HepG2 (cell line): ENCODE data around the gene CNDP1. TPM values are rescaled to one million over a fixed set of nuclear protein-coding genes. Genes with fewer than 3 reads are reported as not detected.

ENCODE experiments used
- CENPX ChIP-seq: sonication (generic); formaldehyde crosslinking; IDR thresholded peaks from 2 replicates; pipeline ENCODE4 v1.9.0; 2021; ENCODE audit warnings: mild to moderate bottlenecking, missing genetic modification reagents, moderate library complexity
- FOXA1 ChIP-seq, 2 experiments: fragments of 450-650 bp in 1 of 2; sonication (generic) in 1 of 2; formaldehyde crosslinking in 1 of 2; IDR thresholded peaks; 2 replicates each; pipeline versions ENCODE4 v1.4.0 to v1.6.1; 2016 to 2020; ENCODE audit warnings: missing genetic modification reagents in 1 of 2
- GATAD1 ChIP-seq: IDR thresholded peaks from 2 replicates; pipeline ENCODE4 v1.6.1; 2016; ENCODE audit warnings: missing genetic modification reagents, missing compliant biosample characterization
- ISX ChIP-seq: sonication (generic); formaldehyde crosslinking; conservative IDR thresholded peaks from 2 replicates; pipeline ENCODE4 v1.5.0; 2020; ENCODE audit warnings: missing genetic modification reagents
- KDM5B ChIP-seq: sonication (generic); formaldehyde crosslinking; IDR thresholded peaks from 2 replicates; pipeline ENCODE4 v1.4.0; 2020; ENCODE audit warnings: missing genetic modification reagents, mild to moderate bottlenecking, borderline replicate concordance
- NR2F1 ChIP-seq, 2 experiments: fragments of 450-650 bp in 1 of 2; formaldehyde crosslinking in 1 of 2; IDR thresholded peaks; 2 replicates each; pipeline versions ENCODE4 v1.5.0 to v1.6.1; 2016 to 2020; ENCODE audit warnings: mild to moderate bottlenecking in 1 of 2, missing compliant biosample characterization in 1 of 2, missing genetic modification reagents in 1 of 2, moderate library complexity in 1 of 2
- POLR2AphosphoS2 ChIP-seq: IDR thresholded peaks from 2 replicates; pipeline ENCODE4 v1.6.1; 2011; ENCODE audit warnings: low read depth, low read length, improper control_type of control experiment
- TOPORS ChIP-seq: sonication (generic); formaldehyde crosslinking; IDR thresholded peaks from 2 replicates; pipeline ENCODE4 v1.8.0; 2023; ENCODE audit warnings: mild to moderate bottlenecking, missing genetic modification reagents
- YY1 ChIP-seq: IDR thresholded peaks from 2 replicates; pipeline ENCODE4 v1.6.1; 2011; ENCODE audit warnings: low read length, low read depth, moderate library complexity, mild to moderate bottlenecking; ENCODE audit not compliant: insufficient read depth, insufficient replicate concordance
- ZNF234 ChIP-seq: sonication (generic); formaldehyde crosslinking; conservative IDR thresholded peaks from 2 replicates; pipeline ENCODE4 v1.5.1; 2020; ENCODE audit warnings: mild to moderate bottlenecking, missing genetic modification reagents
- ZNF556 ChIP-seq: sonication (generic); formaldehyde crosslinking; IDR thresholded peaks from 2 replicates; pipeline ENCODE4 v1.4.0; 2020; ENCODE audit warnings: mild to moderate bottlenecking, missing genetic modification reagents, borderline replicate concordance
- ZNF570 ChIP-seq: sonication (generic); formaldehyde crosslinking; IDR thresholded peaks from 2 replicates; pipeline ENCODE4 v1.4.0; 2020; ENCODE audit warnings: mild to moderate bottlenecking, missing genetic modification reagents, borderline replicate concordance
- ZNF720 ChIP-seq: sonication (generic); formaldehyde crosslinking; IDR thresholded peaks from 2 replicates; pipeline ENCODE4 v1.4.0; 2020; ENCODE audit warnings: missing genetic modification reagents
- ZNF841 ChIP-seq: sonication (generic); formaldehyde crosslinking; IDR thresholded peaks from 2 replicates; pipeline ENCODE4 v1.8.1; 2023; ENCODE audit warnings: missing genetic modification reagents, borderline replicate concordance
- ZNF878 ChIP-seq: sonication (generic); formaldehyde crosslinking; IDR thresholded peaks from 2 replicates; pipeline ENCODE4 v1.8.1; 2023; ENCODE audit warnings: mild to moderate bottlenecking, missing genetic modification reagents, moderate library complexity
- ZSCAN12 ChIP-seq: sonication (generic); formaldehyde crosslinking; IDR thresholded peaks from 2 replicates; pipeline ENCODE4 v1.9.0; 2021; ENCODE audit warnings: mild to moderate bottlenecking, missing genetic modification reagents
- polyA plus RNA-seq, 8 experiments: library from polyadenylated mRNA; depleted of rRNA in 3 of 8; stranded (reverse) in 7 of 8; unstranded in 1 of 8; fragments of >200 nt; fragmentation: Illumina TruSeq in 4 of 8; extraction: Trizol in 4 of 8; gene quantifications; 2 replicates each; pipeline versions ENCODE4 v1.2.1 to v1.2.3, GENCODE V29; 2011 to 2016; ENCODE audit warnings: low read depth in 4 of 8, missing spikeins in 1 of 8, mixed read lengths in 1 of 8; ENCODE audit not compliant: insufficient read depth in 1 of 8
- total RNA-seq, 5 experiments: library from RNA; depleted of rRNA; stranded (reverse); fragments of >200 nt; fragmentation: Illumina TruSeq; extraction: Trizol; gene quantifications; 2 replicates each; pipeline ENCODE4 v1.2.3, GENCODE V29; 2016; ENCODE audit warnings: low read depth in 1 of 5
- TF ChIP-seq, protein P1 (sequence below): sonication (generic); formaldehyde crosslinking; IDR thresholded peaks from 2 replicates; pipeline ENCODE4 v1.8.0; 2023; ENCODE audit warnings: mild to moderate bottlenecking, missing genetic modification reagents
- TF ChIP-seq, protein P2 (sequence below): sonication (generic); formaldehyde crosslinking; IDR thresholded peaks from 2 replicates; pipeline ENCODE4 v1.5.0; 2020; ENCODE audit warnings: mild to moderate bottlenecking, missing genetic modification reagents
- TF ChIP-seq, protein P3 (sequence below): sonication (generic); formaldehyde crosslinking; IDR thresholded peaks from 2 replicates; pipeline ENCODE4 v1.8.0; 2022; ENCODE audit warnings: mild to moderate bottlenecking, missing genetic modification reagents; ENCODE audit not compliant: insufficient replicate concordance
- TF ChIP-seq, protein P4 (sequence below): IDR thresholded peaks from 2 replicates; pipeline ENCODE4 v1.6.1; 2016; ENCODE audit warnings: missing compliant biosample characterization, missing genetic modification reagents, borderline replicate concordance
- TF ChIP-seq, protein P5 (sequence below): sonication (generic); formaldehyde crosslinking; IDR thresholded peaks from 2 replicates; pipeline ENCODE4 v1.5.0; 2020; ENCODE audit warnings: missing genetic modification reagents

Gene CNDP1
- total and polyA plus RNA-seq, 2 of the 13 experiments (the other 11 are each of a cell fraction or from before 2014, with no cell fraction given), result 0.01 TPM; not detected in 1

DNA sequence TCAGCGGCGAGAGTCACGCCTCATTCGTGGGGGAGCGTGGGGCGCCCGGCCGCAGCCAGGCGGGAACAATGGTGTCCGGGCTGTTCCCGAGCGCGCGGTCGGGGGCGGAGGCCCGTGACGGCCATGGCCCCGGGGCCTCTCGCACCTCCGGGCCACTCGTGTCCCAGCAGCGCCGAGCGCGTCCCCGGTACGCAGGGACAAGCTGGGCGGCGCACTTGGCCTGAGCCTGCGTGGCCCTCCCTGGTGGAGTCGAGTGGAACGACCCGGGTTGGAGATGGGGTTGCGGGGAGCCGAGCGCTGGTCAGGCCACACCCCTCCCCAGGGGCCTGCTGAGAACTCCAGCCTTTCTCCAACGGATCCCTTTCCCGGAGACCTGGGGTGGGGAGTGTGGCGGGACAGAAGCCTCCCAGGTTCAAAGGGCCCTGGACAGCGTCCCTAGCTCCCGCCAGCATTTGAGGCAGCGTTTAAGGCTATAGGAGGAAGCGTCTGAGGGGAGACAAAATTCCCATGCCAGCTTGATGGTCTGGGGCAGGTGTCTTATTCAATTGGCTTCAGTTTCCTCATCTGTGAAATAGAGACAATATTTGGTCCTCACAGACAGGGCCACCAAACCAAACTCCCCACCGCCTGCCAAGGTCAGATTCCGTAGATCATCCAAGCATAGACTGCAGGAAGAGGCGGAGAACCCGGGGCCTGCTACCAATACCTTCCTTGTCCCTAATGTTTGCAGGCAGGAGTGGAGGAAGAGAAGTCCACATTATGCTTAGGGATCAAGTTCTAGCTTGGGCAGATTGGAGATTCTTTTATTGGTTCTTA is 37.6 kb upstream of the CNDP1 start (continued):
- TF ChIP-seq, protein P1, sequence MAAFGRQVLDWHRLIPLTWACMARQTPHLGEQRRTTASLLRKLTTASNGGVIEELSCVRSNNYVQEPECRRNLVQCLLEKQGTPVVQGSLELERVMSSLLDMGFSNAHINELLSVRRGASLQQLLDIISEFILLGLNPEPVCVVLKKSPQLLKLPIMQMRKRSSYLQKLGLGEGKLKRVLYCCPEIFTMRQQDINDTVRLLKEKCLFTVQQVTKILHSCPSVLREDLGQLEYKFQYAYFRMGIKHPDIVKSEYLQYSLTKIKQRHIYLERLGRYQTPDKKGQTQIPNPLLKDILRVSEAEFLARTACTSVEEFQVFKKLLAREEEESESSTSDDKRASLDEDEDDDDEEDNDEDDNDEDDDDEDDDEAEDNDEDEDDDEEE (CRISPR knock-in tag), result peak; percentile 34; the same call in 1 of the 2 replicates
- TF ChIP-seq, protein P2, sequence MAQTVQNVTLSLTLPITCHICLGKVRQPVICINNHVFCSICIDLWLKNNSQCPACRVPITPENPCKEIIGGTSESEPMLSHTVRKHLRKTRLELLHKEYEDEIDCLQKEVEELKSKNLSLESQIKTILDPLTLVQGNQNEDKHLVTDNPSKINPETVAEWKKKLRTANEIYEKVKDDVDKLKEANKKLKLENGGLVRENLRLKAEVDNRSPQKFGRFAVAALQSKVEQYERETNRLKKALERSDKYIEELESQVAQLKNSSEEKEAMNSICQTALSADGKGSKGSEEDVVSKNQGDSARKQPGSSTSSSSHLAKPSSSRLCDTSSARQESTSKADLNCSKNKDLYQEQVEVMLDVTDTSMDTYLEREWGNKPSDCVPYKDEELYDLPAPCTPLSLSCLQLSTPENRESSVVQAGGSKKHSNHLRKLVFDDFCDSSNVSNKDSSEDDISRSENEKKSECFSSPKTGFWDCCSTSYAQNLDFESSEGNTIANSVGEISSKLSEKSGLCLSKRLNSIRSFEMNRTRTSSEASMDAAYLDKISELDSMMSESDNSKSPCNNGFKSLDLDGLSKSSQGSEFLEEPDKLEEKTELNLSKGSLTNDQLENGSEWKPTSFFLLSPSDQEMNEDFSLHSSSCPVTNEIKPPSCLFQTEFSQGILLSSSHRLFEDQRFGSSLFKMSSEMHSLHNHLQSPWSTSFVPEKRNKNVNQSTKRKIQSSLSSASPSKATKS (CRISPR knock-in tag), result no peak
- TF ChIP-seq ISX, result no peak
- TF ChIP-seq, protein P3, sequence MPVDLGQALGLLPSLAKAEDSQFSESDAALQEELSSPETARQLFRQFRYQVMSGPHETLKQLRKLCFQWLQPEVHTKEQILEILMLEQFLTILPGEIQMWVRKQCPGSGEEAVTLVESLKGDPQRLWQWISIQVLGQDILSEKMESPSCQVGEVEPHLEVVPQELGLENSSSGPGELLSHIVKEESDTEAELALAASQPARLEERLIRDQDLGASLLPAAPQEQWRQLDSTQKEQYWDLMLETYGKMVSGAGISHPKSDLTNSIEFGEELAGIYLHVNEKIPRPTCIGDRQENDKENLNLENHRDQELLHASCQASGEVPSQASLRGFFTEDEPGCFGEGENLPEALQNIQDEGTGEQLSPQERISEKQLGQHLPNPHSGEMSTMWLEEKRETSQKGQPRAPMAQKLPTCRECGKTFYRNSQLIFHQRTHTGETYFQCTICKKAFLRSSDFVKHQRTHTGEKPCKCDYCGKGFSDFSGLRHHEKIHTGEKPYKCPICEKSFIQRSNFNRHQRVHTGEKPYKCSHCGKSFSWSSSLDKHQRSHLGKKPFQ (CRISPR knock-in tag), result no peak
- no peak for TF ChIP-seq ZNF570 (CRISPR knock-in tag)
- no peak for TF ChIP-seq FOXA1 (IDR thresholded peaks at IDR 0.05)
- TF ChIP-seq FOXA1 (CRISPR knock-in tag; IDR thresholded peaks at IDR 0.05), result no peak
- TF ChIP-seq, protein P4, sequence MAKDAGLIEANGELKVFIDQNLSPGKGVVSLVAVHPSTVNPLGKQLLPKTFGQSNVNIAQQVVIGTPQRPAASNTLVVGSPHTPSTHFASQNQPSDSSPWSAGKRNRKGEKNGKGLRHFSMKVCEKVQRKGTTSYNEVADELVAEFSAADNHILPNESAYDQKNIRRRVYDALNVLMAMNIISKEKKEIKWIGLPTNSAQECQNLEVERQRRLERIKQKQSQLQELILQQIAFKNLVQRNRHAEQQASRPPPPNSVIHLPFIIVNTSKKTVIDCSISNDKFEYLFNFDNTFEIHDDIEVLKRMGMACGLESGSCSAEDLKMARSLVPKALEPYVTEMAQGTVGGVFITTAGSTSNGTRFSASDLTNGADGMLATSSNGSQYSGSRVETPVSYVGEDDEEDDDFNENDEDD (CRISPR knock-in tag), result no peak; the same call in 1 of the 2 replicates
- TF ChIP-seq YY1, result peak; percentile 54
- no peak for TF ChIP-seq NR2F1 (CRISPR knock-in tag; IDR thresholded peaks at IDR 0.05)
- TF ChIP-seq TOPORS (CRISPR knock-in tag), result no peak
- TF ChIP-seq, protein P5, sequence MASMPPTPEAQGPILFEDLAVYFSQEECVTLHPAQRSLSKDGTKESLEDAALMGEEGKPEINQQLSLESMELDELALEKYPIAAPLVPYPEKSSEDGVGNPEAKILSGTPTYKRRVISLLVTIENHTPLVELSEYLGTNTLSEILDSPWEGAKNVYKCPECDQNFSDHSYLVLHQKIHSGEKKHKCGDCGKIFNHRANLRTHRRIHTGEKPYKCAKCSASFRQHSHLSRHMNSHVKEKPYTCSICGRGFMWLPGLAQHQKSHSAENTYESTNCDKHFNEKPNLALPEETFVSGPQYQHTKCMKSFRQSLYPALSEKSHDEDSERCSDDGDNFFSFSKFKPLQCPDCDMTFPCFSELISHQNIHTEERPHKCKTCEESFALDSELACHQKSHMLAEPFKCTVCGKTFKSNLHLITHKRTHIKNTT (CRISPR knock-in tag), result no peak
- no peak for TF ChIP-seq ZNF234 (CRISPR knock-in tag)
- TF ChIP-seq CENPX (CRISPR knock-in tag), result no peak
- no peak for TF ChIP-seq GATAD1
- TF ChIP-seq POLR2AphosphoS2, result no peak
- TF ChIP-seq ZNF878, result no peak
- TF ChIP-seq ZNF556, result peak; percentile 68
- TF ChIP-seq ZNF720 (CRISPR knock-in tag), result no peak
- no peak for TF ChIP-seq ZSCAN12
- TF ChIP-seq KDM5B (CRISPR knock-in tag), result peak; percentile 51; the same call in 1 of the 2 replicates
- TF ChIP-seq ZNF841 (CRISPR knock-in tag), result no peak
